ENCODE data around the gene ATP6V0E1.

Gene ATP6V0E1

GRCh38 chr5:172956228-172956627 lies 27.3 kb upstream of the ATP6V0E1 start:
- no peak overlapping the region for H3K4me3 ChIP-seq (ENCODE audit: low read depth, low read length)
- DNase-seq (ENCODE audit: low read depth) = no peak
- TF ChIP-seq CTCF (IDR thresholded peaks at IDR 0.05; ENCODE audit: insufficient read depth, low read depth, low read length, missing control alignments) = no peak

GRCh38 chr5:172956936-172957335 lies 26.6 kb upstream of the ATP6V0E1 start:
- TF ChIP-seq CTCF (IDR thresholded peaks at IDR 0.05; ENCODE audit: insufficient read depth, low read depth, low read length, missing control alignments) = no peak
- DNase-seq (ENCODE audit: low read depth) = no peak
- no peak overlapping the region for H3K4me3 ChIP-seq (ENCODE audit: low read depth, low read length)

- TF ChIP-seq CTCF (IDR thresholded peaks at IDR 0.05; ENCODE audit: insufficient read depth, low read depth, low read length, missing control alignments) = no peak
- H3K4me3 ChIP-seq (ENCODE audit: low read depth, low read length) = no peak overlapping the region
- no peak for DNase-seq (ENCODE audit: low read depth)
These were observed 26.1 kb upstream of the ATP6V0E1 start for GRCh38 chr5:172957458-172957857.

- TF ChIP-seq CTCF (IDR thresholded peaks at IDR 0.05; ENCODE audit: insufficient read depth, low read depth, low read length, missing control alignments) = no peak
- H3K4me3 ChIP-seq (ENCODE audit: low read depth, low read length) = peak overlapping the region; percentile 55
These were observed 25.1 kb upstream of the ATP6V0E1 start for GRCh38 chr5:172958331-172959046.

GRCh38 chr5:172959824-172960799 lies 23.5 kb upstream of the ATP6V0E1 start:
- peak overlapping the region; percentile 55 for H3K4me3 ChIP-seq (ENCODE audit: low read depth, low read length)
- TF ChIP-seq CTCF (IDR thresholded peaks at IDR 0.05; ENCODE audit: insufficient read depth, low read depth, low read length, missing control alignments) = no peak
- peak; percentile 20 for DNase-seq (ENCODE audit: low read depth)

More at GRCh38 chr5:172958331-172959046, 25.1 kb upstream of the ATP6V0E1 start:
- peak; percentile 80 for DNase-seq (ENCODE audit: low read depth)

- TF ChIP-seq CTCF (IDR thresholded peaks at IDR 0.05; ENCODE audit: insufficient read depth, low read depth, low read length, missing control alignments) = no peak
- DNase-seq (ENCODE audit: low read depth) = no peak
- H3K4me3 ChIP-seq (ENCODE audit: low read depth, low read length) = no peak overlapping the region
These were observed 13.7 kb upstream of the ATP6V0E1 start for GRCh38 chr5:172969921-172970320.

Data from GM12865 (cell line).